CD8-positive, alpha-beta memory T cell (primary cell): ENCODE measurements around the gene PLPP1. TPM values are rescaled to one million over a fixed set of nuclear protein-coding genes. Genes with fewer than 3 reads are reported as not detected.
"Not testable (repeated sequence)": the region's sequence is repeated elsewhere in the genome, so short reads cannot be mapped to it uniquely, and the experiment has no call there.

Experiments
- CTCF ChIA-PET: fragments of 350-600 bp; sonication (Branson Sonifier 250); formaldehyde crosslinking; loops from one replicate; lab custom pipeline; 2021; ENCODE audit warnings: antibody characterized with exemption; lab: Charles Lee
- POLR2A ChIA-PET: fragments of 350-600 bp; sonication (Branson Sonifier 250); formaldehyde crosslinking; loops from one replicate; lab custom pipeline; 2021; ENCODE audit warnings: antibody characterized with exemption; lab: Charles Lee
- DNase-seq, 5 donors: peaks; one replicate each; pipeline versions ENCODE4 v3.0.0 to v3.0.0-alpha.2; 2020 to 2022; ENCODE audit warnings: mixed read lengths in 1 of 5
- H3K27ac ChIP-seq: one replicate; pipeline ENCODE4 v1.7.0; 2013; ENCODE audit warnings: low read depth, mild to moderate bottlenecking, low read length, moderate library complexity
- H3K27me3 ChIP-seq: 2 replicates; pipeline ENCODE4 v1.7.0; 2013; ENCODE audit warnings: low read length, mild to moderate bottlenecking; ENCODE audit not compliant: insufficient read depth, poor library complexity, severe bottlenecking
- H3K36me3 ChIP-seq: 2 replicates; pipeline ENCODE4 v1.7.0; 2013; ENCODE audit warnings: mild to moderate bottlenecking, low read length, moderate library complexity; ENCODE audit not compliant: insufficient read depth
- H3K4me1 ChIP-seq: 2 replicates; pipeline ENCODE4 v1.7.0; 2013; ENCODE audit warnings: mild to moderate bottlenecking, low read length, moderate library complexity; ENCODE audit not compliant: insufficient read depth
- H3K4me3 ChIP-seq: 2 replicates; pipeline ENCODE4 v1.7.0; 2013; ENCODE audit warnings: mild to moderate bottlenecking, low read length
- H3K9me3 ChIP-seq: 2 replicates; pipeline ENCODE4 v1.7.0; 2013; ENCODE audit warnings: mild to moderate bottlenecking, low read length
- H3K27ac Mint-ChIP-seq, 8 donors: one replicate each; pipeline ENCODE4 v1.8.0; 2020 to 2021; ENCODE audit warnings: mixed read lengths in 8 of 8, mild to moderate bottlenecking in 6 of 8, inconsistent platforms in 3 of 8, moderate library complexity in 3 of 8
- H3K27me3 Mint-ChIP-seq, 2 donors: one replicate each; pipeline ENCODE4 v1.8.0; 2020 to 2021; ENCODE audit warnings: mixed read lengths in 2 of 2, mild to moderate bottlenecking in 1 of 2, moderate library complexity in 1 of 2
- H3K36me3 Mint-ChIP-seq, 3 donors: one replicate each; pipeline ENCODE4 v1.8.0; 2020 to 2021; ENCODE audit warnings: mixed read lengths in 3 of 3, inconsistent platforms in 1 of 3, mild to moderate bottlenecking in 1 of 3
- H3K4me1 Mint-ChIP-seq, 3 donors: one replicate each; pipeline ENCODE4 v1.8.0; 2020 to 2021; ENCODE audit warnings: mixed read lengths in 3 of 3, inconsistent platforms in 1 of 3, mild to moderate bottlenecking in 1 of 3
- H3K4me3 Mint-ChIP-seq, 7 donors: one replicate each; pipeline ENCODE4 v1.8.0; 2020 to 2021; ENCODE audit warnings: mixed read lengths in 7 of 7, mild to moderate bottlenecking in 6 of 7, moderate library complexity in 4 of 7, inconsistent platforms in 2 of 7
- H3K9me3 Mint-ChIP-seq, 5 donors: one replicate each; pipeline ENCODE4 v1.8.0; 2020 to 2022; ENCODE audit warnings: mixed read lengths in 5 of 5, mild to moderate bottlenecking in 3 of 5, moderate library complexity in 2 of 5, inconsistent platforms in 1 of 5
- polyA plus RNA-seq: library from polyadenylated mRNA; unstranded; fragments of 300-500 nt; fragmentation: Illumina TruSeq; gene quantifications from one replicate; pipeline ENCODE4 v1.2.3, GENCODE V29; 2021
- total RNA-seq, 2 experiments: library from RNA; stranded (reverse); gene quantifications; one replicate each; pipeline ENCODE4 v1.2.3, GENCODE V29; 2021

PLPP1 gene
- total and polyA plus RNA-seq, 3 experiments from 2014 or later: 6.7 to 15.5 (median 14.7) TPM

GRCh38 chr5:55541056-55541635 lies 6.4 kb upstream of the PLPP1 start:
- Histone ChIP-seq H3K4me3 (no peak overlapping the region), H3K4me1 (peaks cover 33% of the 10 kb centered on the region), H3K27me3 (no peaks in the 10 kb centered on the region), H3K27ac (no peak overlapping the region), H3K9me3 (no peaks in the 10 kb centered on the region), H3K36me3 (no peaks in the 10 kb centered on the region)
- H3K27ac Mint-ChIP-seq: peak overlapping the region in 3 of 8 donors; percentile 8 to 59 (median 57)
- ChIA-PET CTCF (no interaction called here), POLR2A (no interaction called here)
- no peaks in the 10 kb centered on the region for H3K9me3 Mint-ChIP-seq
- H3K36me3 Mint-ChIP-seq: no peaks in the 10 kb centered on the region
- H3K4me1 Mint-ChIP-seq: peaks cover 6 to 32% (median 27%) of the 10 kb centered on the region in 3 donors
- peak overlapping the region in 2 of 7 donors; percentile 2 to 29 for H3K4me3 Mint-ChIP-seq
- peaks cover 4 to 5% of the 10 kb centered on the region in 2 donors for H3K27me3 Mint-ChIP-seq
- peak in 1 of 5 donors; percentile 17 for DNase-seq

GRCh38 chr5:55540525-55540924 lies 5.8 kb upstream of the PLPP1 start:
- H3K36me3 Mint-ChIP-seq: no peaks in the 10 kb centered on the region
- POLR2A ChIA-PET: no interaction called here
- Histone ChIP-seq H3K9me3 (no peaks in the 10 kb centered on the region), H3K4me1 (peaks cover 34% of the 10 kb centered on the region), H3K36me3 (no peaks in the 10 kb centered on the region), H3K27me3 (no peaks in the 10 kb centered on the region), H3K27ac (no peak overlapping the region), H3K4me3 (no peak overlapping the region)
- peak overlapping the region in 3 of 8 donors; percentile 25 to 80 (median 52) for H3K27ac Mint-ChIP-seq
- DNase-seq: no peak
- H3K4me3 Mint-ChIP-seq: peak overlapping the region in 1 of 7 donors; percentile 24
- CTCF ChIA-PET: no interaction called here
- H3K27me3 Mint-ChIP-seq: peaks cover under 1 to 2% of the 10 kb centered on the region in 2 donors
- H3K4me1 Mint-ChIP-seq: peaks cover 8 to 36% (median 30%) of the 10 kb centered on the region in 3 donors
- no peaks in the 10 kb centered on the region for H3K9me3 Mint-ChIP-seq

- ChIA-PET POLR2A (no interaction called here), CTCF (no interaction called here)
- H3K4me3 ChIP-seq: no peak overlapping the region
- no peaks in the 10 kb centered on the region for H3K27me3 ChIP-seq
- H3K9me3 Mint-ChIP-seq: no peaks in the 10 kb centered on the region
- H3K4me1 Mint-ChIP-seq: peaks cover 12 to 40% (median 35%) of the 10 kb centered on the region in 3 donors
- no peaks in the 10 kb centered on the region for H3K36me3 ChIP-seq
- peaks cover 38% of the 10 kb centered on the region for H3K4me1 ChIP-seq
- H3K9me3 ChIP-seq: no peaks in the 10 kb centered on the region
- H3K4me3 Mint-ChIP-seq: no peak overlapping the region
- no peak overlapping the region for H3K27ac Mint-ChIP-seq
- H3K36me3 Mint-ChIP-seq: peaks cover 0 to 2% (median 0%) of the 10 kb centered on the region in 3 donors
- no peaks in the 10 kb centered on the region for H3K27me3 Mint-ChIP-seq
- no peak overlapping the region for H3K27ac ChIP-seq
- DNase-seq: no peak
Observed at GRCh38 chr5:55540024-55540423, 5.3 kb upstream of the PLPP1 start.

- Mint-ChIP-seq H3K36me3 (peaks cover 0 to 4% (median 0%) of the 10 kb centered on the region in 3 donors), H3K4me1 (peaks cover 17 to 45% (median 41%) of the 10 kb centered on the region in 3 donors), H3K4me3 (peak overlapping the region in 4 of 7 donors; percentile 19 to 29 (median 26)), H3K27ac (peak overlapping the region in 4 of 8 donors; percentile 6 to 19 (median 10)), H3K27me3 (peaks cover 0 to 1% of the 10 kb centered on the region in 2 donors), H3K9me3 (no peaks in the 10 kb centered on the region)
- no peak overlapping the region for H3K27ac ChIP-seq
- no peaks in the 10 kb centered on the region for H3K36me3 ChIP-seq
- POLR2A ChIA-PET: no interaction called here
- no peaks in the 10 kb centered on the region for H3K27me3 ChIP-seq
- H3K4me3 ChIP-seq: no peak overlapping the region
- DNase-seq: peak in 1 of 5 donors; percentile 16
- peaks cover 41% of the 10 kb centered on the region for H3K4me1 ChIP-seq
- no peaks in the 10 kb centered on the region for H3K9me3 ChIP-seq
- CTCF ChIA-PET: no interaction called here
Observed at GRCh38 chr5:55538661-55539060, 3.9 kb upstream of the PLPP1 start.

GRCh38 chr5:55537315-55537714 lies 2.6 kb upstream of the PLPP1 start:
- H3K4me1 ChIP-seq: peaks cover 48% of the 10 kb centered on the region
- DNase-seq, H3K27me3 Mint-ChIP-seq, H3K27me3 ChIP-seq, CTCF ChIA-PET, H3K36me3 ChIP-seq, H3K9me3 ChIP-seq, H3K4me3 Mint-ChIP-seq, H3K36me3 Mint-ChIP-seq, H3K9me3 Mint-ChIP-seq, H3K27ac ChIP-seq, H3K4me3 ChIP-seq, H3K27ac Mint-ChIP-seq: not testable (repeated sequence)
- H3K4me1 Mint-ChIP-seq: peaks cover 21 to 51% (median 45%) of the 10 kb centered on the region in 3 donors
- POLR2A ChIA-PET: interaction anchor here (0.7 kb wide), 1 partner anchor 176 kb away, joined by 4 read pairs; no protein-coding TSS in a partner anchor

GRCh38 chr5:55535199-55535905 lies 588 bp upstream of the PLPP1 start:
- H3K36me3 Mint-ChIP-seq: peaks cover 0 to 6% (median 0%) of the 10 kb centered on the region in 3 donors
- CTCF ChIA-PET: no interaction called here
- POLR2A ChIA-PET: no interaction called here
- Histone ChIP-seq H3K9me3 (no peaks in the 10 kb centered on the region), H3K4me1 (peaks cover 32% of the 10 kb centered on the region), H3K4me3 (peak overlapping the region; percentile 85), H3K36me3 (no peaks in the 10 kb centered on the region), H3K27ac (peak overlapping the region; percentile 54), H3K27me3 (no peaks in the 10 kb centered on the region)
- peaks cover 19 to 36% (median 36%) of the 10 kb centered on the region in 3 donors for H3K4me1 Mint-ChIP-seq
- H3K27ac Mint-ChIP-seq: peak overlapping the region; percentile 79 to 95 (median 88)
- no peak for DNase-seq
- peak overlapping the region; percentile 84 to 97 (median 93) for H3K4me3 Mint-ChIP-seq
- H3K9me3 Mint-ChIP-seq: no peaks in the 10 kb centered on the region
- peaks cover 0 to 1% of the 10 kb centered on the region in 2 donors for H3K27me3 Mint-ChIP-seq

- ChIA-PET CTCF (no interaction called here), POLR2A (no interaction called here)
- H3K27me3 ChIP-seq: no peaks in the 10 kb centered on the region
- H3K9me3 ChIP-seq: no peaks in the 10 kb centered on the region
- peaks cover 0 to 7% (median 0%) of the 10 kb centered on the region in 3 donors for H3K36me3 Mint-ChIP-seq
- peak overlapping the region; percentile 84 to 97 (median 93) for H3K4me3 Mint-ChIP-seq
- no peak for DNase-seq
- H3K27ac ChIP-seq: peak overlapping the region; percentile 54
- H3K9me3 Mint-ChIP-seq: no peaks in the 10 kb centered on the region
- peak overlapping the region; percentile 81 to 95 (median 91) for H3K27ac Mint-ChIP-seq
- peaks cover 0 to 1% of the 10 kb centered on the region in 2 donors for H3K27me3 Mint-ChIP-seq
- peaks cover 22% of the 10 kb centered on the region for H3K4me1 ChIP-seq
- H3K36me3 ChIP-seq: no peaks in the 10 kb centered on the region
- peaks cover 18 to 28% (median 27%) of the 10 kb centered on the region in 3 donors for H3K4me1 Mint-ChIP-seq
- H3K4me3 ChIP-seq: peak overlapping the region; percentile 85
Observed at GRCh38 chr5:55533521-55534435, 986 bp downstream of the PLPP1 start.
